HG02884 (cell line): ENCODE results near the gene GNG14.
"Not testable (repeated sequence)": the region's sequence is repeated elsewhere in the genome, so short reads cannot be mapped to it uniquely, and the experiment has no call there.

Source experiments
- ATAC-seq: cut with Tn5 transposase; IDR thresholded peaks from one replicate; pipeline ENCODE4 v1.9.1; 2021; ENCODE audit warnings: mild to moderate bottlenecking, moderate library complexity; ENCODE audit not compliant: unreplicated experiment

The GNG14 gene

DNA sequence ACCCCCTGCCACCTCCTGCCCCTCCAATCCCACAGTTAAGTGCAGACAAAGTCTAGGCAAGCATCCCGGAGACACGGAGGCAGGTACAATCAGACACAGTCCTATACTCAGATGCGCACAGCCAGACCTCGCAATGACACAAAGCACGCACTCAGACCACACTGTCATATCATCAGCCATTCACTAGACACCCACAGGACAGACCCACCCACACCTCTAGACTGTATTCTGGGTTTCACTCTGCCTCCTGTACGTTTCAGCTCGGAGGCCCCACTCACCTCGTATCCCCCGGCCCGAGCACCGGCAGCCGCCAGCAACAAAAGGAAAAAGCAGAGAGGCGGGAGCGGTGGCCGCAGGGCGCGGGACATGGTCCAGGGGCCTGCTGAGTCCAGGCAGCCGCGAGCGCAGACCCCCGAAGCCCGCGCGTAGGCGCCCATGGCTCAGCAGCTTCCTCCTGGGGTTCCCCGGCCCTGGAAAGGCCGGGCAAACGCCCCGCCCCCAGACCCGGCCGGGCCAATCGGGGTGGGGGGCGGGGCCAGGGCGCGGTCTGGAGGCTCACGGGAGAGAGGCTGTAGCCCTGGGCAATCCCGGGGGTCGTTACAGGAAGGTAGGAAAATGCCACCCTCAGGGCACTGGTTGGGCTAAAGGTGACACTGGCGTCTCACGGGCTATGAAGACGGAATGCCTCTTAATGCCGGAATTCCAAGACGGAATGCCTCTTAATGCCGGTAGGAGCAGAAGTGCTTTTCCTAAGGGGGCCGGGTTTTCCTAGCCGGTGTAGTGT lies 21.3 kb upstream of the GNG14 start, which contains the start of the genes MAN2B1 and WDR83:
Gene MAN2B1, minus strand, starts transcription at position 478 of the 784 bp plus-strand sequence. Its CDS starts 41 bp downstream, at position 437.
Gene WDR83, plus strand, starts transcription at position 543 of the 784 bp plus-strand sequence. CDS start 2,984 bp downstream, outside the sequence.
- no peak for ATAC-seq

DNA sequence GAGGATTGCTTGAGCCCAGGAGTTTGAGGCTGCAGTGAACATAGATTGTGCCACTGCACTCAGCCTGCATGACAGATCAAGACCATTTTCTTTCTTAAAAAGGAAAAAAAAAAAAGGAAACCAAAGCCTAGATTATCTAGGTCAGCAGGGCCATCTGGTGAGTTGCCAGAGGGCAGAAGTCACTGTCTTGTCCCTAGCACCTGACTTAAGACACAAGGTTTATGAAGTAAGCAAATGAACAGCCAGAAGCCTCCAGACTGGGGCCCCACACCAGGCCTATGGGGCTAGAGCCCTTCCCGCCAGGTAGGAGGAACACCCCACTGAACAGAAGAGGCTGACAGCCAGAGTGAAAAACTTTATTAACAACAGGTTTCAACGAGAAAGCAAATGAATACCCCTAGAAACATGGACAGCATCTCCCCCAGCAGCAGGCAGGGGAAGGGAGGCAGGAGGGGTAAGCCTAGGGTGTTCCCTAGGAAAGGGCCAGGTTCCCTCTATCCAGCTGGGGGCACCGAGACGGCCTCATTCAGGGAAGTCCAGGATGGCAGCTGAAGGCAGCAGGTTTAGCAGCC lies 20.0 kb upstream of the GNG14 start:
- no peak for ATAC-seq

GRCh38 chr19:12668346-12668745 lies 19.5 kb upstream of the GNG14 start:
- no peak for ATAC-seq

DNA sequence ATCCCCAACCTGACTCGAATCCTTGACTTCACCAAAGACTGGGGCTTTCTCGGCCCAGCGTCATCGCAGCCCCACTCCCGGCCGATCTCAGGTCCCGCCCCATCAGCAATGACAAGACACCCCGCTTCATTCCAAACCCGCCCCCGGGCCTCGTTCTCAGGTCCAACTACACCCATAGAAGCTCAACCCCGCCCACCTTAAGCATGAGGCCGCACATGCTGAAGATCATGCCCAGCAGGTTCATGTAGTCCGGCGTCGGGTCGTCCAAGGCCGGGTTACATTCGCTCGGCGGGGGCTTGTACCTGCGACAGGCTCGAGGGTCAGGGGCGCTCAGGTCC lies 18.9 kb upstream of the GNG14 start:
- ATAC-seq: no peak

DNA sequence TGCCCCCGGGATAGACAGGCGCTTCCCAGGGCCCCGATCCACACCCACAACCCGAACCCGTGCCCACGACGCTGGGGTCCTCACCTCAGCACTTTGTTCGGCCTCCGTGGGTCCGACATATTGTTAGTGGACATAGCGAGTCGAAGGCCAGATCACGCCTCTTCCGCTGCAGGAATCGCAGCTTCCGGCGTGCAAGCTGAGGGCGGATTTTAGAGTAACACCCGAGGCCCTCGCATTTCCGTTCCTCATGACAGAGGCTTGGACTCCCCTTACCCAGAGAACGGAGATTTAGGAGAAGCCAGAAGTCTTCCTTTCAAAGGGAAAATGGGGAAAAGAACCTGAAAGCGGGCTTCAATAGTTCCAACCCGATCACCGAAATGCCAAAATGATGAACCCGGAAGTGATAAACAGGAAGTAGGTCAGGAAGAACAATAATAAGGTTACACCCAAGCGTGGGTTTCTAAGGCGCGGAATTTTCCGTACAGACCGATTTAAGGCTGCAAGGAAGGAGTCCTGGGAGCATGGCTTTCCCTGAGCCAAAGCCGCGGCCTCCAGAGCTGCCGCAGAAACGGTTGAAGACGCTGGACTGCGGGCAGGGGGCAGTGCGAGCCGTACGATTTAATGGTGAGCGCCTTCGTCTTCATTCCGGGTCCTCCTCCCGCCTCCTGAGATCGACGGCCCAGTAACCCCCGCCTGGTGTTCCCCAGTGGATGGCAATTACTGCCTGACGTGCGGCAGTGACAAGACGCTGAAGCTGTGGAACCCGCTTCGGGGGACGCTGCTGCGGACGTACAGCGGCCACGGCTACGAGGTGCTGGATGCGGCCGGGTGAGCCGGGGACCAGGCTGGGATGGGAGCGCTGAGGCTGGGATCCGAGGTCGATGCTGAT lies 18.3 kb upstream of the GNG14 start:
- no peak for ATAC-seq

GRCh38 chr19:12670159-12670928 lies 17.5 kb upstream of the GNG14 start:
- ATAC-seq: no peak

GRCh38 chr19:12672744-12673143 lies 15.1 kb upstream of the GNG14 start:
- no peak for ATAC-seq

GRCh38 chr19:12675399-12675798 lies 12.4 kb upstream of the GNG14 start:
- no peak for ATAC-seq

GRCh38 chr19:12675940-12676339 lies 11.9 kb upstream of the GNG14 start:
- no peak for ATAC-seq

DNA sequence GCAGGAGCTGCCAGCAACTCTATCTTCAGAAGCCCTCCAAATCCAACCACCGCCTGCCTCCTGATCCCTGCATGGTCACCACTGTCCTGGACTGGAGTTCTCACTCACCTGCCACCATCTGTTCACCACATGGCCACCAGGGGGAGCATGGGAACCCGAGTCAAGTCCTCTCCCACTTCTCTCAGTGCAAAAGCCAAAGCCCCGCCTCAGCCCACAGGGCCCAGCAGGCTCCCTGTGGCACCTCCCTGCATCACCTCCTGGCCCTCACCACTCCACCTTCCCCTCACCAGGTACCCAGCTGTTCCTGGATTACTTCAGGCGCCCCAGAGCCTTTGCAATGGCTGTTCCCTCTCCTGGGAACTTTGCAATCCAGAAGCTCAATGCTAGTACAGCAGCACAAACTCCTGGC lies 11.4 kb upstream of the GNG14 start:
- ATAC-seq: no peak

GRCh38 chr19:12676928-12677327 lies 10.9 kb upstream of the GNG14 start:
- ATAC-seq: no peak

GRCh38 chr19:12678039-12678438 lies 9.8 kb upstream of the GNG14 start:
- ATAC-seq: not testable (repeated sequence)

DNA sequence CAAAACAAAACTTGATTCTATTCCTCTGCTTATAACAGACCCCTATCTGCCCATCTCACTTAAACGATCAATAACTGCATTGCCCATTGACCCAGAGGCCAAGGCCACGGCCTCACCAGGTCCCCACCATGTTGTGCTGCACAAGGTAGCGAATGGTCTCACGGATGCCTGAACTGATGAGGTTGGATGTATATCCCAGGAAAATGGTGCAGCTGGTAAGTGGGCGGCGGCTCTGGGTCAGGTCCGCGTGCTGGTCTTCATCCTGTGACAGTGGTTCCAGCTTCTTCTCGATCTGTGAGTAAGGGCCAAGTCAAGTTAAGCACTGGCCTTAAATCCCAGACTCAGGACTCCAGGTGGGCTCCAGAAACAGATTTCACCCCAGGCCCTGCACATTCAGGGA lies 7.8 kb upstream of the GNG14 start:
- ATAC-seq: no peak

- peak; percentile 54 for ATAC-seq
Measured at GRCh38 chr19:12681074-12681987, 6.5 kb upstream of the GNG14 start, which contains the start of gene DHPS. Gene DHPS (minus strand): TSS chr19:12681880. CDS start chr19:12681766, 114 bp downstream.

GRCh38 chr19:12685831-12686230 lies 2.0 kb upstream of the GNG14 start:
- ATAC-seq: no peak

DNA sequence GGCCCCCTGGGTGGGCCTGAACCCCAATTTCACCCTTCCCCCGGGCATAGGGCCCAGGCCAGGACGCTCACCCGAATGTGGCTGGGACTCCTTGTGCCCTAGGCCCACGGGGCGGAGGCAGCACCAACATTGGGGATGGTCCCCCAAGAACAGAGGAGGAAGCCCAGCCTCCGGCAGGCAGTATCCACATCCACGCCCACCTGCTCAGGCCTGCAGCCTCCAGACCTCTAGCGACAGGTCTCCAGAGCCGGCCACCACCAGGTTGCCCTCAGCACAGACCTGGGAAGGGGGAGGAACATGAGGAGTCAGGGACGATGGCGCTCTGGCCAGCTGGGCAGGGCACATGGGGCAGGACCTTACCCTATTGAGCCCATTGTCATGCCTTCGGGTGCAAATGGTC lies 1.2 kb downstream of the GNG14 start:
- no peak for ATAC-seq

DNA sequence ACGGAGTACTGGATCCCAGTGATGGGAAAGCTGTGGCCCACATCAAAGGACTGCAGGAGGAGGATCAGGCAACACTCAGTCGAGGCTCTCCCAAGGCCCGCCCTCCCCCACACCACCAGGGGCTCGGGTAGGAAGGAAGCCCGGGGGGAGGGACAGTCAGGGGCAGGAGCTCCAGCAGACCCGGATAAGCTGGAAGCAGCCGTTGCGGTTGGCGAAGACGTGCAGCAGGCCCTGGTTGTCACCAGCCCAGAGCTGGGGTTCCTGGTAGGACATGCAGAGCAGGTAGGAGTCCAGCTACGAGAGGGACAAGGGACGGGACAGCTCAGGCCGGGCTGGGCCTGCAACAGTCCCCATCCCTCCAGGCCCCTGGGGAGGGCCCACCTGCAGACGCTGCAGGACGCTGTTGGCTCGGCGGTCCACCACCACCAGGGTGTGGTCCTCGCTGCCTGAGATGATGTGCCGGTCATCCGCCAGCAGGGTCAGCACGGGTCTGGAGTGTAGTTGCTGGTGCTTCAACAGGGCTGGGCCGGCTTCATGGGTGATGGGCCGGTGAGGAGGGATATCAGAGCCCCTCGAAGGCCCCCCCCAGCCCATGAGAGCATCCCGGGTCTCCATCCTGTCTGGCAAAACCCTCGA lies 1.9 kb downstream of the GNG14 start:
- no peak for ATAC-seq

DNA sequence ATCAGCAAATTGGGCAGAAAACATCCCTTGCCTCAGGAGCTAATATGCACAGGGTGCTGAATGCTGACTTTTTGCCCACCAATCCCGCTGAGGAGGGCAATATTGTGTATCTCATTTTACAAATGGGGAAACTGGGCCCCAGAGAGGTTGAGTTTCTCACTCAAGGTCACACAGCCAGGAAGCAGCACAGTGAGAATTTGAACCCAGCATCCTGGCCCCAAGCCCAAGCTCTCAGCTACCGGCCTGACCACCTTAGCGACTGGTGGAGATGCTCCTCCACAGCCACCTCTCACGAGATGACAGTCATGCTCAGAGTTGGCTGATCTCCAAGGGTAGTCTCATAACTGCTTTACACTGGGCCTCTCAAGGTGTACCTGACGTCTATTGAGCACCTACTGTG lies 5.2 kb downstream of the GNG14 start:
- no peak for ATAC-seq

- no peak for ATAC-seq
Measured at GRCh38 chr19:12694641-12695040, 6.8 kb downstream of the GNG14 start.
